ENCODE results near the gene AJUBA. TPM values are rescaled to one million over a fixed set of nuclear protein-coding genes. Genes with fewer than 3 reads are reported as not detected.

The AJUBA gene
- total RNA-seq, 4 donors from 2014 or later, result 6.8 to 51.7 (median 27.1) TPM

- no peaks in the 10 kb centered on the region for H3K9me3 ChIP-seq
- H3K27ac ChIP-seq, result peak overlapping the region; percentile 22 to 36
- H3K27me3 ChIP-seq, result no peaks in the 10 kb centered on the region
- intact Hi-C loops (cut with DNase I; ENCODE audit: low total_unique reads), result no loop called here
- no peaks in the 10 kb centered on the region for H3K36me3 ChIP-seq
- TF ChIP-seq, protein P1, sequence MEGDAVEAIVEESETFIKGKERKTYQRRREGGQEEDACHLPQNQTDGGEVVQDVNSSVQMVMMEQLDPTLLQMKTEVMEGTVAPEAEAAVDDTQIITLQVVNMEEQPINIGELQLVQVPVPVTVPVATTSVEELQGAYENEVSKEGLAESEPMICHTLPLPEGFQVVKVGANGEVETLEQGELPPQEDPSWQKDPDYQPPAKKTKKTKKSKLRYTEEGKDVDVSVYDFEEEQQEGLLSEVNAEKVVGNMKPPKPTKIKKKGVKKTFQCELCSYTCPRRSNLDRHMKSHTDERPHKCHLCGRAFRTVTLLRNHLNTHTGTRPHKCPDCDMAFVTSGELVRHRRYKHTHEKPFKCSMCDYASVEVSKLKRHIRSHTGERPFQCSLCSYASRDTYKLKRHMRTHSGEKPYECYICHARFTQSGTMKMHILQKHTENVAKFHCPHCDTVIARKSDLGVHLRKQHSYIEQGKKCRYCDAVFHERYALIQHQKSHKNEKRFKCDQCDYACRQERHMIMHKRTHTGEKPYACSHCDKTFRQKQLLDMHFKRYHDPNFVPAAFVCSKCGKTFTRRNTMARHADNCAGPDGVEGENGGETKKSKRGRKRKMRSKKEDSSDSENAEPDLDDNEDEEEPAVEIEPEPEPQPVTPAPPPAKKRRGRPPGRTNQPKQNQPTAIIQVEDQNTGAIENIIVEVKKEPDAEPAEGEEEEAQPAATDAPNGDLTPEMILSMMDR (IDR thresholded peaks at IDR 0.05), result peak; percentile 42 to 55 (median 52)
- no peak for TF ChIP-seq POLR2A (IDR thresholded peaks at IDR 0.05)
- H3K4me3 ChIP-seq, result no peak overlapping the region
- H3K4me1 ChIP-seq, result peaks cover 5 to 9% of the 10 kb centered on the region in 2 donors
- peak in 1 of 2 donors; percentile 42 for DNase-seq
Measured at GRCh38 chr14:22994762-22995275, 12.5 kb upstream of the AJUBA start.

GRCh38 chr14:22993517-22993916 is 11.2 kb upstream of the AJUBA start:
- Histone ChIP-seq H3K36me3 (no peaks in the 10 kb centered on the region), H3K27ac (no peak overlapping the region), H3K4me3 (no peak overlapping the region), H3K9me3 (no peaks in the 10 kb centered on the region), H3K27me3 (no peaks in the 10 kb centered on the region), H3K4me1 (peaks cover 5 to 9% of the 10 kb centered on the region in 2 donors)
- TF ChIP-seq, protein P1 (IDR thresholded peaks at IDR 0.05), result no peak
- intact Hi-C loops (cut with DNase I; ENCODE audit: low total_unique reads), result no loop called here
- no peak for DNase-seq

GRCh38 chr14:22991852-22992251 is 9.5 kb upstream of the AJUBA start:
- intact Hi-C loops (cut with DNase I; ENCODE audit: low total_unique reads), result no loop called here
- H3K27ac ChIP-seq, result no peak overlapping the region

DNA sequence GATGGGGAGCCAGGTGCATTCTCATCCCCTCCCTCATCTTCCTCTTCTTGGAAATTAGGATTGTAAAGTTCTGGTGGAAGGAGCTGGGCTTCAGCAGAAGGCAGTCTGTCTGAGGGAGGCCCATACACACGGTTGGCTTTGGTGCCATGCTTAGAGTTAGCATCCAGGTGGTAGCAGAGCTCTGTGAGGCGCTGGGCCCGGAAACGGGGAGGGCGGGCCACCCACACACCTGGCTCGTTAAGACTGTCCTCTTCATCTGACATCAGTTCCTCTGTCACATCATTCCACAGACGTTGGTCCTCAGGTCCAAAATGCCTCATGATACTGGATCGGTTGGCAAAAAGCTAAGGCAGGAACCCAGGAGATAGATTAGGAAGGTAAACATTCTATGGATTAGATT is 4.9 kb upstream of the AJUBA start:
- Histone ChIP-seq H3K4me1 (no peaks in the 10 kb centered on the region), H3K9me3 (no peaks in the 10 kb centered on the region), H3K4me3 (no peak overlapping the region), H3K27me3 (no peaks in the 10 kb centered on the region), H3K36me3 (no peaks in the 10 kb centered on the region), H3K27ac (no peak overlapping the region)
- intact Hi-C loops (cut with DNase I; ENCODE audit: low total_unique reads), result loop anchor here (5.0 kb wide), 1 partner anchor 70 kb away; the partner anchor contains the start of gene CDH24
- no peak for DNase-seq
- TF ChIP-seq POLR2A (IDR thresholded peaks at IDR 0.05), result no peak
- TF ChIP-seq, protein P1 (IDR thresholded peaks at IDR 0.05), result no peak

More at GRCh38 chr14:22991852-22992251, 9.5 kb upstream of the AJUBA start:
- Histone ChIP-seq H3K4me3 (no peak overlapping the region), H3K36me3 (no peaks in the 10 kb centered on the region), H3K9me3 (no peaks in the 10 kb centered on the region), H3K27me3 (no peaks in the 10 kb centered on the region), H3K4me1 (peaks cover 0 to 9% of the 10 kb centered on the region in 2 donors)
- TF ChIP-seq, protein P1 (IDR thresholded peaks at IDR 0.05), result no peak
- no peak for TF ChIP-seq POLR2A (IDR thresholded peaks at IDR 0.05)
- no peak for DNase-seq

DNA sequence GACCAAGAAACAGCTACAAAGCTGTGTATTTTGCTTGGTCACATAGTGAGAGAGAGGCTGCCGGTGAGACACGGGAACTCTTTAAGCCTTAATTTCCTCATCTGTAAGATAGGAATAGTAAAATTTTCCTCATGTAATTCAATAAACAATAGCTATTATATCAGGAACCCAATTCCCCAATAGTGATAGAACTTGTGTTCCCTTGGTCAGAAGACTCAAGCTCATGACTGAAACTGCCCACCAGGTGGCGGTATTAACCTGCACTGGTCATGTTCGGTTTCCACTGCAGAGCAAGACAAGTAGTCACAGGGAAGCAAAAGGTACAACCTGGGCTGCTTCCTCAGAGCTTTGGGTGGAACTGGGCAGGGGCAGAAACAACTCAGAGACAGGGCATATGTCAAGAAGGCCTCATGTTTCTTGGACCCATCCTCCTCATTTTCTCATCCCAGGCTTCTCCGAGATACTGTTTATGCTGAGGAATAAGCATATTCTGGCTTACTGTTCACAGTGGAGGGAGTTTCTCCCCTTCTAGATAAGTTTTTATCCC is 4.2 kb upstream of the AJUBA start:
- intact Hi-C loops (cut with DNase I; ENCODE audit: low total_unique reads), result loop anchor here (5.0 kb wide), 1 partner anchor 71 kb away; the partner anchor contains the start of gene CDH24
- H3K27ac ChIP-seq, result no peak overlapping the region
- TF ChIP-seq, protein P1 (IDR thresholded peaks at IDR 0.05), result peak; percentile 88 to 95 (median 92)
- no peak for TF ChIP-seq POLR2A (IDR thresholded peaks at IDR 0.05)
- H3K27me3 ChIP-seq, result no peaks in the 10 kb centered on the region
- no peaks in the 10 kb centered on the region for H3K9me3 ChIP-seq
- peak; percentile 85 to 93 for DNase-seq
- H3K36me3 ChIP-seq, result no peaks in the 10 kb centered on the region
- H3K4me3 ChIP-seq, result no peak overlapping the region
- no peaks in the 10 kb centered on the region for H3K4me1 ChIP-seq
